T-helper 1 cell treated with Interleukin-12 subunit alpha and Interleukin-12 subunit beta and Interleukin-4 antibody, amounts not matched to agents 30 μg/mL and 1 μg/mL, for 36 hours (primary cell): Measurements from ENCODE around the gene KPNB1.
A peak's percentile ranks its signal among the peaks of the same experiment; 100 is the strongest.

Source experiments
- H3K27ac Mint-ChIP-seq: one replicate; pipeline ENCODE4 v1.8.0; 2021; ENCODE audit warnings: mild to moderate bottlenecking, mixed read lengths
- H3K27me3 Mint-ChIP-seq: one replicate; pipeline ENCODE4 v1.8.0; 2021; ENCODE audit warnings: low read depth, mixed read lengths
- H3K36me3 Mint-ChIP-seq: one replicate; pipeline ENCODE4 v1.8.0; 2021; ENCODE audit warnings: low read depth, mixed read lengths
- H3K4me1 Mint-ChIP-seq: one replicate; pipeline ENCODE4 v1.8.0; 2021; ENCODE audit warnings: low read depth, mixed read lengths
- H3K4me3 Mint-ChIP-seq: one replicate; pipeline ENCODE4 v1.8.0; 2021; ENCODE audit warnings: mild to moderate bottlenecking, moderate library complexity, mixed read lengths
- H3K9me3 Mint-ChIP-seq: one replicate; pipeline ENCODE4 v1.8.0; 2021; ENCODE audit warnings: mixed read lengths

The KPNB1 gene

DNA sequence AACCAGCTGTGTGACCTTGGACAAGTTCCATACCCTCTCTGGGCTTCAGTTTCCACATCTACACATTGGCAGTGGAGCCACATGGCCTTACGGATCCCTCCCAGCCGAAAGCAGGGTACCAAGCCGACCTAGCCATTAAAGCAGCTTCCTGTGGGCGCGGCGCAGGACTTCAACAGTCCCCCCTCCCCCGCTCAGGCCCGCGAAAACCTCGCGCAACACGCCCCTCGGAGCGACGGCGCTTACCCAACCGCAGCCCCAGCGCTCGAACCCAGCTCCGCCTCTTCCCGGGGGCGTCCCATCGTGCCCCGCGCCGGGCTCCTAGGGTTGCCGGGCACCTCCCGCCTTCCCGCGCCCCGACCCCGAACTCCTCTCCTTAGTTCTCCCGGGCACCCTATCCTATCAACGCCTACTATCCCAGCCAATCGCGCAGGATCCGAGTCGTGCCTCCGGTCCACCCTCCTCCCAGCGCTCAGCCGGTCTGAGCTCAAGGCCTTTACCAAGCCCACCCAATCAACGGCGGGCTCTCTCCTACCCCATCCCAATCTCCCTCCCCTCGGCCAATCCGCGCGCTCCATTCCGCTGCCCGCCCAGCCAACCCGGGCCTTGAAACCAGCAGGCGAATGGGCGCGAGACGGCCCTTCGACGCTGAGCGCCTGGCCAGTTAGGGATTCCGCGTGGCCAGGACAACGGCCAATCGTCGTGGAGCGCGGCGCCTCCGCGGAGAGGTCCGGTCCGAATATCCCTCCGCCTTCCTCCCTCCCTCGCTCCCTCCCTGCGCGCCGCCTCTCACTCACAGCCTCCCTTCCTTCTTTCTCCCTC, at the start of gene KPNB1:
Gene KPNB1 (plus strand): TSS at position 767 of the 819 bp plus-strand sequence. CDS start 326 bp downstream, outside the sequence.
- peak within 1 kb of the TSS; percentile 99 for H3K4me3 Mint-ChIP-seq
- H3K27ac Mint-ChIP-seq, result peak within 1 kb of the TSS; percentile 99
- H3K4me1 Mint-ChIP-seq, result peaks cover 38% of the 10 kb centered on the region

DNA sequence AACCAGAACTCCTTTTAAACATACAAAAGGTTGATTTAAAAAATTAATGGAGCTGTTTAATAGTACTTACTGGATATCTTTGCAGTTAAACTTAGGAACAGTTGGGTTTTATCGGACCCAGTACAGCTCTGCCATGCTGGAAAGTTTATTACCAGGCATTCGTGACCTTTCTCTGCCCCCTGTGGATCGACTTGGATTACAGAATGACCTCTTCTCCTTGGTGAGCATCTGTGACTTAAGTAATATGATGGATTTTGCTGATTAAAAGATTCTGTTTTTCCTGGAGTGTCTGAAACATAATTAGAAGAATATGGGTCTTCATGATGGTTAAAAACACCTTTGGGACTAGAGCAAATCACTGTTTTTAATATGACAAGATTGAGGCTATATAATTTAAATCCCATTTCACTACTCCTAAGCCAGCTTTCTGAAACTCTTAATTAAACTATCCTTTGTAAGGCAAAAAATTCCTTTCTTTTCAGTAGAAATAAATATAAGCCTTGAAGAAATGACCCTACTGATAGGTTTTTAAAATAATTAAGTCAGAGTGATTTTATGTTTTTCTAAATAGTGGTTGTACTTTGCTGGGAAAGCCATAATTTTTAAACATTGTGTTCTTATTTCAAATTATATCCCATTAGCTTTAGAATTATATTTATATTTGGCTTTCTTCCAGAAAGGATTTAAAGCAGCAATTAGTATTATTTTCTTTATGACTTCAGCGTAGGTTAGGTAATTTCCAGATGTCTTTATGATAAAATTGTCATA, 45.7 kb upstream of the KPNB1 start:
- H3K4me1 Mint-ChIP-seq, result peaks cover 5% of the 10 kb centered on the region
- H3K27ac Mint-ChIP-seq, result no peak overlapping the region
- no peaks in the 10 kb centered on the region for H3K9me3 Mint-ChIP-seq
- H3K4me3 Mint-ChIP-seq, result no peak overlapping the region
- H3K27me3 Mint-ChIP-seq, result no peaks in the 10 kb centered on the region
- peaks cover 40% of the 10 kb centered on the region for H3K36me3 Mint-ChIP-seq

More for the DNA sequence above, at the start of gene KPNB1:
- Mint-ChIP-seq H3K36me3 (peaks cover 30% of the 10 kb centered on the region), H3K27me3 (no peaks in the 10 kb centered on the region), H3K9me3 (no peaks in the 10 kb centered on the region)

DNA sequence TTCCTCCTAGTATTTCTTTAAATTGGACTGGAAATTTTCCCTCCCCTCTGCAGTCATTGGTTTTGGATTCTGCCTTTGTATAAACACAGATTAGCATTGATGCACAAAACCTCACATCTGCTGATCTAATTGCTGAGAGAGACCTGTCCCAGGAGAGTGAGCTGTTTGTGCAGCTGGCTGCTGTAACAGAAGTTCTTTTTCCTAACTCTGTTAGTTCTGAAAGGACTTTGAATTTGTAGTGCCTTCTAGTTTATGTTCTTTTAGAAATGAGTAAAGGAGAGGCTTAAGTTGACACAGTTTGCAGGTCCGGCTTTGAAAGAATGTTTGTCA, 45.2 kb upstream of the KPNB1 start:
- H3K27me3 Mint-ChIP-seq, result no peaks in the 10 kb centered on the region
- H3K4me1 Mint-ChIP-seq, result peaks cover 6% of the 10 kb centered on the region
- no peak overlapping the region for H3K27ac Mint-ChIP-seq
- peaks cover 38% of the 10 kb centered on the region for H3K36me3 Mint-ChIP-seq
- H3K9me3 Mint-ChIP-seq, result no peaks in the 10 kb centered on the region
- no peak overlapping the region for H3K4me3 Mint-ChIP-seq

DNA sequence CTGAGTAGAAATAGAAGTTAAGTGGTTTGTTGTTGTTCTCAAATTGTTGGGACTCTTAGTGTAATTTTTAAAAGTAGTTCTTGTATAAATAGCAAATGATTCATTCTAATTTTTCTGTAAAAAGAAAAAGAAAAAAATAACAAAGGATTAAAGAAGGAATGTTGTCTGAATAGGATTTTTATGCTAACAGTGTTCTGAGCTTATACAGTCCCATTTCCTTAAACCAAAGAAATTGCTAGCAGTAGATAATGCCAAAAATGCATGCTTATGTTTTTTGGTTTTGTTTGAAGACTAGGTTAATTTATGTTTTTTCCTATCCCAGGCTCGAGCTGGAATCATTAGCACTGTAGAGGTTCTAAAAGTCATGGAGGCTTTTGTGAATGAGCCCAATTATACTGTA, 44.7 kb upstream of the KPNB1 start:
- peaks cover 9% of the 10 kb centered on the region for H3K4me1 Mint-ChIP-seq
- H3K27ac Mint-ChIP-seq, result no peak overlapping the region
- H3K4me3 Mint-ChIP-seq, result no peak overlapping the region
- no peaks in the 10 kb centered on the region for H3K27me3 Mint-ChIP-seq
- no peaks in the 10 kb centered on the region for H3K9me3 Mint-ChIP-seq
- peaks cover 38% of the 10 kb centered on the region for H3K36me3 Mint-ChIP-seq

DNA sequence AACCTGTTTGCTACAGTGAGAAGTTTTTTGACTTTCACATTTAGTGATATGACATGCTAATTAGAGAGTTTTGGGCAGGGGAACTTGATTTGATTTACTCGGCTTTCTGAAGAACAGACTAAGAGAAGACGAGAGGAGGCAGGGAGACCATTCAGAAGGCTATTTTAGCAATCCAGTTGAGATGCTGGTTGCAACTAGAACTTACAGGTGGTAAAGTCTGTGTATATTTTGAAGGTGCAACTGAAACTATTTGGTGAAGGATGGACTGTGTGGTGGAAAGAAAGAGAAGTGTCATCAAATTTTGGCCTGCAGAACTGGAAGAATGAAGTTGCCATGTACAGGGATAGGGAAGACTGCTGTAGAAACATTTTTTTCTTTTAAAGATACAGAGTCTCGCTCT, 42.2 kb upstream of the KPNB1 start:
- Mint-ChIP-seq H3K9me3 (no peaks in the 10 kb centered on the region), H3K27ac (no peak overlapping the region), H3K27me3 (no peaks in the 10 kb centered on the region), H3K4me3 (no peak overlapping the region), H3K4me1 (peaks cover 11% of the 10 kb centered on the region), H3K36me3 (peaks cover 26% of the 10 kb centered on the region)

DNA sequence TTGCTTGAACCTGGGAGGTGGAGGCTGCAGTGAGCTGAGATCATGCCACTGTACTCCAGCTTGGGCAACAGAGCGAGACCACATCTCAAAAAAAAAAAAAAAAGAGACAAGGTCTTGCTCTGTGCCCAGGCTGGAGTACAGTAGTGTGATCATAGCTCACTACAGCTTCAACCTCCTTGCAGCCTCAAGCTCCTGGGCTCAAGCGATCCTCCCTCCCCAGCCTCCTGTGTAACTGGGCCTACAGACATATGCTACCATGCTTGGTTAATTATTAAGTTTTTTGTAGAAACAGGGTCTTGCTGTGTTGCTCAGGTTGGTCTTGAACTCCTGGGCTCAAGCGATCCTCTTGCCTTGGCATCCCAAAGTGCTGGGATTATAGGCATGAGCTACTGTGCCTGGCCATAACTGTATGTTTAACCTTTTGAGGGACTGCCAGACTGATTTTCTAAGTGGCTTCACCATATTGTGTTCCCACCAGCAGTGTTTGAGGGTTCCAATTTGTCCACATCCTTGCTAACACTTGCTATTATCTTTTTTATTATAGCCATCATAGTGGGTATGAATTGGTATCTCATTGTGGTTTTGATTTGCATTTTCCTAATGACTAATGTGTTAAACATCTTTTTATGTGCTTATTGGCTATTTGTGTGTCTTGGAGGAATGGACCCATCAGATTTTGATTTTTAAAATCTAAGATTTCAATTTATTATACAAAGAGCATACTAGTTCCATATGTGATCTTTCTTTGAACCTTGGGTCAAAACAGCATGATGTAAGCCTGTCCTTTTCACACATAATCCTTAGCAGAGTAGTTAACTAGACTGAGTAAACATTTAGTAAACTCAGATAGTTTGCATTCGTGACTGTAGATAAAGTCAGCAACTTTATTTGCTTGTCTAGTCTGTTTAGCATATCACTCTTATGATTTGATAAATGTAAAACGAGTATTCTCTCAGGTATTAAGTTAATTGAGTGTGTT, 38.1 kb upstream of the KPNB1 start:
- Mint-ChIP-seq H3K27me3 (no peaks in the 10 kb centered on the region), H3K4me3 (no peak overlapping the region), H3K4me1 (peaks cover 14% of the 10 kb centered on the region), H3K9me3 (no peaks in the 10 kb centered on the region), H3K36me3 (peaks cover 24% of the 10 kb centered on the region), H3K27ac (no peak overlapping the region)

DNA sequence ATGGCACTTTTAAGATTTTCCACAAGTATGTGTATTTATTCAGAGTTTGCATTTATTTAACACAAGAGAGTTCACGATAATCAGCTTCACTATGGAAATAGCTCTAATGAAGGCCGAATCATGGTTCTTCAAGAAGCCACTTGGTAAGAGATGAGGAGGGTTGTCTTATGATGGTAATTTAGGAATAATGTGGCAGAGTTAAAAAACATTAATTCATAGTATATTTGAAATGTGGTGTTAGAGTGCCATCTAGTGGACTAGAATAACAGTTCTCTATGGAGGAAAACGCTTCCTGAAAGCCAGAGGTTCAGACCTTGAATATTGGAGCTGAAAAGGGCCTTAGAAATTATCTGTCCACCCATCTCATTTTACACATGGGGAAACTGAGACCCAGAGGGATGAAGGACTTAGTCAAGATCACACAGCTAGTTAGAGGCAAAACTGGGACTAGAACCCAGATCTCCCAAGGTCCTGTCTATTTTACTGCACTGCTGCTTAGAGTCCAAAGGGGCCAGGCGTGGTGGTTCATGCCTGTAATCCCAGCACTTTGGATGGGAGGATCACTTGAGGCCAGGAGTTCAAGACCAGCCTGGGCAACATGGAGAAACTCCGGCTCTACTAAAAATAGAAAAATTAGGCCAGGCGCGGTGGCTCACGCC, 33.8 kb upstream of the KPNB1 start:
- H3K36me3 Mint-ChIP-seq, result peaks cover 23% of the 10 kb centered on the region
- H3K4me1 Mint-ChIP-seq, result peaks cover 12% of the 10 kb centered on the region
- H3K4me3 Mint-ChIP-seq, result no peak overlapping the region
- no peaks in the 10 kb centered on the region for H3K9me3 Mint-ChIP-seq
- H3K27me3 Mint-ChIP-seq, result no peaks in the 10 kb centered on the region
- no peak overlapping the region for H3K27ac Mint-ChIP-seq

DNA sequence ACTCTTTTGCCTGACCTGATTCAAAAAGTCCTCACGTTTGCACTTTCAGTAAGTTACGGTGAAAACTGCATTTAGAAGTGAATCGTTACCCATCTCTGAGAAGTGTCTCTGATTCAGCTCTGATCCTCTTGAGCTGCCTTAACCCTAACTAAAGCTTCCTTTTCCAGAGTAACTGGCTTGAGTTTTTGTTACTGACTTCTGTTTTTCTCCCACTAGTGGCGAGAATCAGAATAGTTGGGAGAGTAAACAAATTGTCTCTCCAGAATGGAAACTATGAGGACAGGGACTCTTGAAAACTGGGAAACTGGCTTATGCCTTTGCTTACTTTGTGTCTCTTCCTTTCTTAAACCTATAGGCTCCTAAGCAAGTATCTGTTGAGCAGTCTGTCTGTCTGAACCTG, 31.3 kb upstream of the KPNB1 start:
- Mint-ChIP-seq H3K4me3 (no peak overlapping the region), H3K27ac (no peak overlapping the region), H3K27me3 (no peaks in the 10 kb centered on the region), H3K9me3 (no peaks in the 10 kb centered on the region), H3K36me3 (peaks cover 29% of the 10 kb centered on the region), H3K4me1 (peaks cover 14% of the 10 kb centered on the region)

DNA sequence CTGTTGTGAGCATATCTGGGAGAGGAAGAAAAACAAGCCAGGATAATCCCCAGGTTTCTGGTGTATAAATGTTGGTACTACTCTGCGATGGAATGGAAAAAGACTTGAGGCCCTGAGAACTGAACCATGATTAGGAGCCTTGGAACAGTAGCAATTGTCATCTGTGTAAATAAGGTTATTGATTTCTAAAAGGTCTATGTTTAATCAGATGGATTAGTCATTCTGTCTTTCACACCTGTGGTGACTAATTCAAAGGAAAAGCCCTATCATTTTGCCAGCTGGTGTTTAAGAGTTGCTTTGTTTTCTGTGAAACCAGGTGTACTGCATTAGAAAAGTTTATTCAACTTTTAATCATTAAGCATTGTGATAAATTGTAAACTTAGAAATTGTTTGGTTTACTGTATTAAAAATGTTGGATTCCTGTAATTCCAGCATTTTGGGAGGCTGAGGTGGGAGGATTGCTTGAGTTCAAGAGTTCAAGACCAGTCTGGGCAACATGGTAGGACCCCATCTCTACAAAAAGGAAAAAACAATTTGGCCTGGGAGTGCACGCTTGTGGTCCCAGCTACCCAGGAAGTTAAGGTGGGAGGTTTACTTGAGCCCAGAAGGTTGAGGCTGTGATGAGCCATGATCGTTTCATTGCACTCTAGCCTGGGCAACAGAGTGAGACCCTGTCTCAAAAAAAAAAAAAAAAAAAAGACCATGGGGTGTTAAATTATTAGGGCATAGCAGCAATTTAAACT, 29.0 kb upstream of the KPNB1 start:
- no peaks in the 10 kb centered on the region for H3K9me3 Mint-ChIP-seq
- peaks cover 35% of the 10 kb centered on the region for H3K36me3 Mint-ChIP-seq
- H3K4me1 Mint-ChIP-seq, result peaks cover 14% of the 10 kb centered on the region
- H3K4me3 Mint-ChIP-seq, result no peak overlapping the region
- no peaks in the 10 kb centered on the region for H3K27me3 Mint-ChIP-seq
- H3K27ac Mint-ChIP-seq, result no peak overlapping the region

DNA sequence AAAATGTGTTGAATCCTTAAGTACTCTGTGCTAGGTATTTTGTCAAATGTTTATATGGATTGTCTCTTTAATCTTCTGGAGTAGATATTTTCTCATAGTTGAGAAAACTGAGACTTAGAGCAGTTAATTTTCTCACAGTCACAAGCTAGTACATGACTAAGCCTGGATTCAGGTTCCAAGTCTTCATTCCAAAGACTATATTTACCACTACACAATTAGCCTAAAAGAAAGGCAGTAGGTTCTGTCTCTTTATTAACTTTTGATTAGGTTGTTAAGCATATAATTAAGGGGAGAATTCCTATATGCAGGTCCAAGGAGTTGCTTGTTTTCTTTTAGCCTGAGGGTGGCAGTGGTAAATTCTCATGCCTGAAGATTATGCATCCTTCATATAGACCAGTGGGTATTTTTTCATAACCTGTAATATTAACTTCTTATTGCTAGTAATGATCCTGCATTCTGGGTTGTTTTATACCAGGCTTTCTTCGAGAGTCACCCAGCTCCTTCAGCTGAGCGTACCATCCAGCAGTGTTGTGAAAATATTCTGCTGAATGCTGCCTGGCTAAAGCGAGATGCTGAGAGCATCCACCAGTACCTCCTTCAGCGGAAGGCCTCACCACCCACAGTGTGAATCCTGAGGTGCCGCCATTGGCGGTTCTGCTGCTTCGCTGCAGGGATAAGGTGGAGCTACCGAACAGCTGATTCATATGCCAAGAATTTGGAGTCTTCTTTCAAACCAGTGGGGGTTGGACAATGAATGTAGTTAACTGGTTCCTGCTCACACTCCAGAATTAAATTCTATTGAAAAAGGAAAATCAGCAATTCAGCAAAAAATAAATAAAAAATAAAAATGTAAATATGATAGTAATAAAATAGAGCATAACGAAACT, 28.2 kb upstream of the KPNB1 start:
- Mint-ChIP-seq H3K9me3 (no peaks in the 10 kb centered on the region), H3K27ac (no peak overlapping the region), H3K27me3 (no peaks in the 10 kb centered on the region), H3K4me3 (no peak overlapping the region), H3K36me3 (peaks cover 32% of the 10 kb centered on the region), H3K4me1 (peaks cover 11% of the 10 kb centered on the region)

DNA sequence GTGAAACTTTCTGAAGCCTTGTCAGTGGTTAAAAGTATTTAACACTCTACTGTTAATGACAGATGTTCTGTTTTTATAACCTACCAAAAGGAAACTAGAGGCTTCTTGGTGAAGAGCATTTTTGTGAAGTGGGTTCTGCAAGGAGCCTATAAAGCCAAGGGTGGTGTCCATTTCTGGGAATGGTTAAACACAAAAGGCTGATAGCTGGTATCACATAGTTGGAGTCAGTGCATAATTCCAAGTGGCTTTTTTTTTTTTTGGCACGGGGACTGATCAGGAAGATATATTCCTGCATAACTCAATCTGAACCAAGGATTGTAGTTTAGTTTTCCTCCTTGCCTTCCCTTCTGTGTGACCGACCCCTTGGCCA, 27.6 kb upstream of the KPNB1 start:
- H3K36me3 Mint-ChIP-seq, result peaks cover 32% of the 10 kb centered on the region
- H3K27ac Mint-ChIP-seq, result no peak overlapping the region
- H3K4me1 Mint-ChIP-seq, result peaks cover 11% of the 10 kb centered on the region
- H3K9me3 Mint-ChIP-seq, result no peaks in the 10 kb centered on the region
- no peaks in the 10 kb centered on the region for H3K27me3 Mint-ChIP-seq
- no peak overlapping the region for H3K4me3 Mint-ChIP-seq

DNA sequence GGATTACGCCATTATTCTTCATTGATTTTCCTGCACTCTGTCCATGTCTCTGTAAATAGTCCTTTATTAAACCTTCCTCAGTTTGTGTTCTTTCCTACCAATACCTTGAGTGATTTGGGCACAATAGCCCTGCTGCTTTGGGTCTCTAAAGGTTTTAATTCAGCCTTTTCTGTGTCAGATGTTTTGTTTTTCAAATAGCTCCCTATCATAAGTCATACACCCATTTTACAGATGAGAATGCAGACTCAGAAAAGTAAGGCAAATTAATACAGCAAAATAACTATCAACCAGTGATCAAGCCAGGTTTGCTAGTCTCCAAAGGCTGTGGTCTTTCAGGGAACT, 25.0 kb upstream of the KPNB1 start:
- Mint-ChIP-seq H3K27me3 (no peaks in the 10 kb centered on the region), H3K9me3 (no peaks in the 10 kb centered on the region), H3K4me3 (no peak overlapping the region), H3K4me1 (peaks cover 8% of the 10 kb centered on the region), H3K27ac (no peak overlapping the region), H3K36me3 (peaks cover 21% of the 10 kb centered on the region)

DNA sequence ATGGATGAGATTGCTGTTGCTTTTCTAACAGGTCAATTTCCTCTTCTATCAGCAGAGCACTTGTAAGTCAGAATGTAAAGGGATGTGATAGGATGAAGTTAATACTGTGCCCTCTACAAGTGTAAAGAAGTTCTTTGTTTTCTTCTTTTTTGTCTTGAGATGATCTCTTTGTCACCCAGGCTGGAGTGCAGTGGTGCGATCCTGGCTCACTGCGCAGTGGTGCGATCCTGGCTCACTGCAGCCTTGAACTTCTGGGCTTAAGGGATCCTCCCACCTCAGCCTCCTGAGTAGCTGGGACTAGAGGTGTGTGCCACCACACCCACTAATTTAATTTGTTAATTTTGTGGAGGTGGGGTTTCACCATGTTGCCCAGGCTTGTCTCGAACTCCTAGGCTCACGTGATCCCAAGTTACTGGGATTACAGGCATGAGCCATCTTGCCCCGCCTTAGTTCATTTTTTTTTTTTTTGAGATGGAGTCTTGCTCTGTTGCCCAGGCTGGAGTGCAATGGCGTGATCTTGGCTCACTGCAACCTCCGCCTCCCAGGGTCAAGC, 21.6 kb upstream of the KPNB1 start:
- H3K27me3 Mint-ChIP-seq, result no peaks in the 10 kb centered on the region
- H3K4me3 Mint-ChIP-seq, result no peak overlapping the region
- H3K36me3 Mint-ChIP-seq, result peaks cover 16% of the 10 kb centered on the region
- no peaks in the 10 kb centered on the region for H3K9me3 Mint-ChIP-seq
- no peaks in the 10 kb centered on the region for H3K4me1 Mint-ChIP-seq
- H3K27ac Mint-ChIP-seq, result no peak overlapping the region
